Body of pancreas (tissue), 4 donors: ENCODE results near the gene MARK4. TPM values are rescaled to one million over a fixed set of nuclear protein-coding genes. Genes with fewer than 3 reads are reported as not detected.

Experiments
- ATAC-seq: fragments of 150-250 bp; one replicate; pipeline ENCODE4 v1.9.1; 2016
- DNase-seq, 4 donors: peaks; one replicate each; pipeline ENCODE4 v3.0.0-alpha.2; 2019
- H3K27ac ChIP-seq, 4 donors: fragments of 200-600 bp; sonication (generic); 1 replicate in 3 of 4; 2 replicates in 1 of 4; pipeline versions ENCODE4 v1.5.1 to v1.6.1; 2016 to 2019; ENCODE audit warnings: mild to moderate bottlenecking in 1 of 4, mixed read lengths in 1 of 4, moderate library complexity in 1 of 4
- H3K27me3 ChIP-seq, 2 donors: fragments of 200-600 bp; sonication (generic); one replicate each; pipeline ENCODE4 v1.6.0; 2016; ENCODE audit warnings: mild to moderate bottlenecking in 1 of 2
- H3K36me3 ChIP-seq, 2 donors: fragments of 200-600 bp; sonication (generic); replicated peaks in 1 of 2; 2 replicates each; pipeline ENCODE4 v1.5.1; 2016; ENCODE audit warnings: low read depth in 2 of 2; ENCODE audit not compliant: insufficient read depth in 1 of 2
- H3K4me1 ChIP-seq: fragments of 200-600 bp; sonication (generic); one replicate; pipeline ENCODE4 v1.6.0; 2016
- H3K4me3 ChIP-seq, 2 donors: fragments of 200-600 bp; sonication (generic); 1 replicate in 1 of 2; 2 replicates in 1 of 2; pipeline ENCODE4 v1.5.1; 2016 to 2019
- H3K9me3 ChIP-seq, 3 donors: fragments of 200-600 bp; sonication (generic); 1 replicate in 2 of 3; 2 replicates in 1 of 3; pipeline ENCODE4 v1.5.1; 2016
- POLR2A ChIP-seq, 3 donors: fragments of 450-650 bp; IDR thresholded peaks; one replicate each; pipeline ENCODE4 v1.6.1; 2016; ENCODE audit warnings: antibody characterized with exemption in 3 of 3, mild to moderate bottlenecking in 2 of 3
- WGBS, 2 donors: methylation state at CpG; one replicate each; pipeline ENCODE4 v1.1.5; 2017; 5-methylcytosine and 5-hydroxymethylcytosine counted together
- intact Hi-C: fragments of 100-400 bp; cut with DNase I; formaldehyde crosslinking; loops from one replicate; pipeline ENCODE4 v1.15.1; 2023
- total RNA-seq, 2 donors: library from RNA; depleted of rRNA; stranded (reverse); fragments of >200 nt; gene quantifications; one replicate each; pipeline ENCODE4 v1.1.0, GENCODE V29; 2016
- TF ChIP-seq, protein P1 (sequence below), 7 experiments: fragments of 450-650 bp in 4 of 7; fragments of 200-600 bp in 3 of 7; sonication (generic) in 3 of 7; IDR thresholded peaks; one replicate each; pipeline ENCODE4 v1.5.1; 2016 to 2019; ENCODE audit warnings: antibody characterized with exemption in 7 of 7

The MARK4 gene
- total RNA-seq, 2 donors from 2014 or later = 9.2 to 12.5 TPM

DNA sequence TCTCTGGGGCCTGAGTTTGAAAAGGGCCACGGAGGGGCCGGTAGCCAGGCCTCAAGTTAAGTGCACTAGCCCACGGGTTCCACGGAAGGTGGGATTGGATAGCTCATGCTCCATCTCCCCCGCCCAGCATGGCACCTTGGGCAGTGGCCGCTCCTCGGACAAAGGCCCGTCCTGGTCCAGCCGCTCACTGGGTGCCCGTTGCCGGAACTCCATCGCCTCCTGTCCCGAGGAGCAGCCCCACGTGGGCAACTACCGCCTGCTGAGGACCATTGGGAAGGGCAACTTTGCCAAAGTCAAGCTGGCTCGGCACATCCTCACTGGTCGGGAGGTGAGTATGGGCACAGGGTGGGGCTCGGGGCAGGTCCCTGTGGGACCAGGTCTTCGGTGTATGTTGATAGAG lies 7.8 kb downstream of the MARK4 start:
- DNase-seq (no peak), ATAC-seq (no peak)
- peaks cover 6% of the 10 kb centered on the region for H3K4me1 ChIP-seq
- no peaks in the 10 kb centered on the region for H3K36me3 ChIP-seq
- no peak overlapping the region for H3K27ac ChIP-seq
- H3K4me3 ChIP-seq = no peak overlapping the region
- WGBS, 2 donors = 91 to 93% methylated on average over 8 to 19 of the region's 19 CpGs
- no peaks in the 10 kb centered on the region for H3K9me3 ChIP-seq
- H3K27me3 ChIP-seq = no peaks in the 10 kb centered on the region
- TF ChIP-seq, protein P1, sequence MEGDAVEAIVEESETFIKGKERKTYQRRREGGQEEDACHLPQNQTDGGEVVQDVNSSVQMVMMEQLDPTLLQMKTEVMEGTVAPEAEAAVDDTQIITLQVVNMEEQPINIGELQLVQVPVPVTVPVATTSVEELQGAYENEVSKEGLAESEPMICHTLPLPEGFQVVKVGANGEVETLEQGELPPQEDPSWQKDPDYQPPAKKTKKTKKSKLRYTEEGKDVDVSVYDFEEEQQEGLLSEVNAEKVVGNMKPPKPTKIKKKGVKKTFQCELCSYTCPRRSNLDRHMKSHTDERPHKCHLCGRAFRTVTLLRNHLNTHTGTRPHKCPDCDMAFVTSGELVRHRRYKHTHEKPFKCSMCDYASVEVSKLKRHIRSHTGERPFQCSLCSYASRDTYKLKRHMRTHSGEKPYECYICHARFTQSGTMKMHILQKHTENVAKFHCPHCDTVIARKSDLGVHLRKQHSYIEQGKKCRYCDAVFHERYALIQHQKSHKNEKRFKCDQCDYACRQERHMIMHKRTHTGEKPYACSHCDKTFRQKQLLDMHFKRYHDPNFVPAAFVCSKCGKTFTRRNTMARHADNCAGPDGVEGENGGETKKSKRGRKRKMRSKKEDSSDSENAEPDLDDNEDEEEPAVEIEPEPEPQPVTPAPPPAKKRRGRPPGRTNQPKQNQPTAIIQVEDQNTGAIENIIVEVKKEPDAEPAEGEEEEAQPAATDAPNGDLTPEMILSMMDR (IDR thresholded peaks at IDR 0.05) = no peak
- no peak for TF ChIP-seq POLR2A (IDR thresholded peaks at IDR 0.05)
- intact Hi-C loops = no loop called here

DNA sequence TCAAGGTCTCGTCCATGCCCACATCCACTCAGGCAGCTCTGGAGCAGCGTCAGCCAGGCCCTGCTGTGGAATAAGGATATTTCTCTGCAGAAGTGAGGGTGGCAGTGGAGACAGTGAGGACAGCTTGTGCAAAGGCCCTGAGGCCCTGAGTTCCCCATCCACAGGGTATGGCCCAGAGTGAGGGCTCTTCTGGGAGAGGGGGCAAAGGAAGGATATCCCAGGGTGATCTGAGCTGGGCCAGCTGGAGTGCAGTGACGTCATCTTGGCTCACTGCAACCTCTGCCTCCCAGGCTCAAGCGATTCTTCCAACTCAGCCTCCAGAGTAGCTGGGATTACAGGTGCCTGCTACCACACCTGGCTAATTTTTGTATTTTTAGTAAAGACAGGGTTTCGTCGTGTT lies 11.5 kb downstream of the MARK4 start:
- intact Hi-C loops = no loop called here
- H3K4me1 ChIP-seq = no peaks in the 10 kb centered on the region
- no peaks in the 10 kb centered on the region for H3K36me3 ChIP-seq
- H3K9me3 ChIP-seq = no peaks in the 10 kb centered on the region
- DNase-seq = no peak
- H3K4me3 ChIP-seq = no peak overlapping the region
- TF ChIP-seq, protein P1 (IDR thresholded peaks at IDR 0.05) = no peak
- no peak for TF ChIP-seq POLR2A (IDR thresholded peaks at IDR 0.05)
- no peak overlapping the region for H3K27ac ChIP-seq
- no peaks in the 10 kb centered on the region for H3K27me3 ChIP-seq
- no peak for ATAC-seq
- WGBS, 2 donors = 92 to 100% methylated on average over 4 to 6 of the region's 6 CpGs

DNA sequence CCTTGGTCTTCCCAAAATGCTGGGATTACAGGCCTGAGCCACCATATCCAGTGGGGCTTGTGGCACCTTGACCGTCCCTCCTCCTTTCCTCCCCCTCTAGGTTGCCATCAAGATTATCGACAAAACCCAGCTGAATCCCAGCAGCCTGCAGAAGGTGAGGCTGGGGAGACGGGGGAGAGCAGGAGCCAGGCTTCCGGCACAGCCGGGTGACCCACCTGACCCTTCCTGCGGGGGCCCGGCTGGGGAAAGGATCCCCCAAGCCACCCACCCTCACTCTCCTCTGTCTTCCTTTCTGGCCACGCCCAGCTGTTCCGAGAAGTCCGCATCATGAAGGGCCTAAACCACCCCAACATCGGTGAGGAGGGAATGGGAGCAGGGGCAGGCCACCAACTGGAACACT lies 11.9 kb downstream of the MARK4 start:
- H3K36me3 ChIP-seq = no peaks in the 10 kb centered on the region
- TF ChIP-seq, protein P1 (IDR thresholded peaks at IDR 0.05) = no peak
- no peak for TF ChIP-seq POLR2A (IDR thresholded peaks at IDR 0.05)
- ATAC-seq (no peak), DNase-seq (no peak)
- H3K4me1 ChIP-seq = no peaks in the 10 kb centered on the region
- 83 to 100% methylated on average over 5 to 6 of the region's 11 CpGs for WGBS, 2 donors
- H3K27ac ChIP-seq = no peak overlapping the region
- no peaks in the 10 kb centered on the region for H3K9me3 ChIP-seq
- no peaks in the 10 kb centered on the region for H3K27me3 ChIP-seq
- intact Hi-C loops = no loop called here
- no peak overlapping the region for H3K4me3 ChIP-seq

DNA sequence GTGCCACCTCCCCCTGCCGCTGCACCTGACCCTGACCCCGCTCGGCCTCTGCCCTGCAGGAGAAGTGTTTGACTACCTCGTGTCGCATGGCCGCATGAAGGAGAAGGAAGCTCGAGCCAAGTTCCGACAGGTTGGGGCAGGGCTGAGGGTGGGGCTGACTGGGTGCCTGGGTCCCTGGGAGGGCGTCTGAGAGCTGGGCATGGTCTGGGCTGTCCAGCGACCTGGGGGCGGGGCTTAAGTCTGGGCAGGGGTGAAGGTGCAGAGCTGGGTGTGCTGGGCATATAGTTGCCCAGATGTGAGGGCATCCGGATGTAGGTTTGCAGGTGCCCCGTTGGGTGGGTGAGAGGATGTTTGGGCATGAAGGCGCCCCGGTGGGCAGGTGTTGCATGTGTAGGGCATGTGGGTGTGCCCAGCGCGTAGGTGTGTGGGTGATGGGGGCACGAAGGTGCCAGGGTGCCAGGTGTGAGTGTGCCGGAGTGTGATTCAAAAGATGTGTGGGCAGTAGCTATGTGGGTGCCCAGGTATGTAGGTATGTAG lies 13.8 kb downstream of the MARK4 start:
- no peak overlapping the region for H3K4me3 ChIP-seq
- H3K36me3 ChIP-seq = no peaks in the 10 kb centered on the region
- H3K27ac ChIP-seq = no peak overlapping the region
- H3K27me3 ChIP-seq = no peaks in the 10 kb centered on the region
- no peaks in the 10 kb centered on the region for H3K9me3 ChIP-seq
- ATAC-seq (no peak), DNase-seq (no peak)
- 85 to 90% methylated on average over 8 to 19 of the region's 19 CpGs for WGBS, 2 donors
- no peaks in the 10 kb centered on the region for H3K4me1 ChIP-seq
- TF ChIP-seq, protein P1 (IDR thresholded peaks at IDR 0.05) = no peak
- no peak for TF ChIP-seq POLR2A (IDR thresholded peaks at IDR 0.05)
- intact Hi-C loops = no loop called here

DNA sequence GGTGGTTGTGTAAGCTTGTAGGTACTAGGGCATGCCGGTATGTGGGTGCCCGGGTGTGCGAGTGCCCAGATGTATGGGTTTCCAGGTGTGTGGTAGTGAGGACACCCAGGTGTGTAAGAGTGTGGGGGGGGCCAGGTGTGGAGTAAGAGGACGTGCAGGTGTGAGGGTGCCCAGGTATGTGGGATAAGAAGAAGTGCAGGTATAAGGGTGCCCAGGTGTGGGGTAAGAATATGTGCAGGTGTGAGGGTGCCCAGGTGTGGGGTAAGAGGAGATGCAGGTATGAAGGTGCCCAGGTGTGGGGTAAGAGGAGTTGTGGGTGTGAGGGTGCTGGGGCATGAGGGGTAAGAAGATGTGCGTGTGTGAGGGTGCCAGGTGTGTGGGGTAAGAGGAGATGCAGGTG lies 14.3 kb downstream of the MARK4 start:
- TF ChIP-seq, protein P1 (IDR thresholded peaks at IDR 0.05) = no peak
- TF ChIP-seq POLR2A (IDR thresholded peaks at IDR 0.05) = no peak
- Histone ChIP-seq H3K27ac (no peak overlapping the region), H3K9me3 (no peaks in the 10 kb centered on the region), H3K36me3 (no peaks in the 10 kb centered on the region), H3K4me1 (no peaks in the 10 kb centered on the region), H3K4me3 (no peak overlapping the region), H3K27me3 (no peaks in the 10 kb centered on the region)
- intact Hi-C loops = no loop called here
- no peak for ATAC-seq
- WGBS, 2 donors = 90 to 93% methylated on average over 5 of the region's 5 CpGs
- no peak for DNase-seq
